M059J (cell line): ENCODE data around the gene SYNE4. TPM values are rescaled to one million over a fixed set of nuclear protein-coding genes. Genes with fewer than 3 reads are reported as not detected.

ENCODE experiments used
- total RNA-seq: library from RNA; depleted of rRNA; stranded (reverse); fragments of >200 nt; shearing (Covaris generic); gene quantifications from 2 replicates; pipeline ENCODE4 v1.2.3, GENCODE V29; 2014; rRNA removed

Gene SYNE4
- total RNA-seq, 1 experiment from 2014 or later, result not detected

Other genes with a start within 250 kb of the SYNE4 start
- gene ARHGAP33, start 233.2 kb downstream of the SYNE4 start, total RNA-seq, result 1.5 and 4.2 TPM in 2 replicates
- not detected in 2 replicates for gene PRODH2, start 196.0 kb downstream of the SYNE4 start, total RNA-seq
- gene NPHS1, start 156.3 kb downstream of the SYNE4 start, total RNA-seq, result not detected in 2 replicates
- gene KIRREL2, start 151.9 kb downstream of the SYNE4 start, total RNA-seq, result 0.07 and 0.17 TPM in 2 replicates
- 42.4 and 51.5 TPM in 2 replicates for gene APLP1, start 140.2 kb downstream of the SYNE4 start, total RNA-seq
- 0.91 and 6.1 TPM in 2 replicates for gene NFKBID, start 108.3 kb downstream of the SYNE4 start, total RNA-seq
- gene HCST, start 106.3 kb downstream of the SYNE4 start, total RNA-seq, result not detected in 2 replicates
- gene TYROBP, start 100.5 kb downstream of the SYNE4 start, total RNA-seq, result not detected in 2 replicates
- 3.3 and 4.6 TPM in 2 replicates for gene LRFN3, start 72.4 kb downstream of the SYNE4 start, total RNA-seq
- gene SDHAF1, start 13.6 kb downstream of the SYNE4 start, total RNA-seq, result 32.0 and 40.1 TPM in 2 replicates
- 54.6 and 64.6 TPM in 2 replicates for gene ALKBH6, start 5.4 kb upstream of the SYNE4 start, total RNA-seq
- gene CLIP3, start 24.1 kb upstream of the SYNE4 start, total RNA-seq, result 1.3 and 6.7 TPM in 2 replicates
- 4.3 and 6.8 TPM in 2 replicates for gene THAP8, start 45.5 kb upstream of the SYNE4 start, total RNA-seq
- gene WDR62, start 46.1 kb upstream of the SYNE4 start, total RNA-seq, result 10.8 and 19.4 TPM in 2 replicates
- 0.39 TPM in 1 of 2 replicates, not detected in the other for gene OVOL3, start 102.3 kb upstream of the SYNE4 start, total RNA-seq
- 90.4 and 115 TPM in 2 replicates for gene POLR2I, start 106.1 kb upstream of the SYNE4 start, total RNA-seq
- 307 and 372 TPM in 2 replicates for gene TBCB, start 106.7 kb upstream of the SYNE4 start, total RNA-seq
- 425 and 426 TPM in 2 replicates for gene CAPNS1, start 131.3 kb upstream of the SYNE4 start, total RNA-seq
- not detected in 2 replicates for gene COX7A1, start 143.6 kb upstream of the SYNE4 start, total RNA-seq
- 2.2 and 3.6 TPM in 2 replicates for gene ZNF565, start 205.9 kb upstream of the SYNE4 start, total RNA-seq
- gene ZNF146, start 206.3 kb upstream of the SYNE4 start, total RNA-seq, result 72.9 and 95.5 TPM in 2 replicates